ENCODE results near the gene ITPR1.

The ITPR1 gene

GRCh38 chr3:4748701-4749378, 255.7 kb downstream of the ITPR1 start:
- peaks cover 22% of the 10 kb centered on the region for H3K36me3 Mint-ChIP-seq
- DNase-seq (ENCODE audit: low spot score in 2 of 2) (no peak), ATAC-seq (peak; percentile 41)
- H3K27ac Mint-ChIP-seq, result peak overlapping the region; percentile 27
- peaks cover 57% of the 10 kb centered on the region for H3K4me1 Mint-ChIP-seq
- H3K4me3 Mint-ChIP-seq, result peak overlapping the region; percentile 16
- no peaks in the 10 kb centered on the region for H3K9me3 Mint-ChIP-seq

- H3K4me1 Mint-ChIP-seq, result peaks cover 64% of the 10 kb centered on the region
- peaks cover 24% of the 10 kb centered on the region for H3K36me3 Mint-ChIP-seq
- ATAC-seq, result no peak
- no peak overlapping the region for H3K4me3 Mint-ChIP-seq
- H3K27ac Mint-ChIP-seq, result no peak overlapping the region
- no peak for DNase-seq (ENCODE audit: low spot score in 2 of 2)
- H3K9me3 Mint-ChIP-seq, result no peaks in the 10 kb centered on the region
Observed at GRCh38 chr3:4749567-4750002, 256.4 kb downstream of the ITPR1 start.

- Mint-ChIP-seq H3K4me1 (peaks cover 57% of the 10 kb centered on the region), H3K36me3 (peaks cover 27% of the 10 kb centered on the region), H3K9me3 (no peaks in the 10 kb centered on the region), H3K27ac (peak overlapping the region; percentile 87), H3K4me3 (peak overlapping the region; percentile 47)
- DNase-seq (ENCODE audit: low spot score in 2 of 2) (no peak), ATAC-seq (peak; percentile 58)
Observed at GRCh38 chr3:4750306-4750968, 257.3 kb downstream of the ITPR1 start.

GRCh38 chr3:4751029-4751501, 257.9 kb downstream of the ITPR1 start:
- peaks cover 51% of the 10 kb centered on the region for H3K4me1 Mint-ChIP-seq
- H3K27ac Mint-ChIP-seq, result peak overlapping the region; percentile 87
- no peaks in the 10 kb centered on the region for H3K9me3 Mint-ChIP-seq
- H3K4me3 Mint-ChIP-seq, result peak overlapping the region; percentile 47
- peaks cover 28% of the 10 kb centered on the region for H3K36me3 Mint-ChIP-seq
- DNase-seq (ENCODE audit: low spot score in 2 of 2), result no peak
- ATAC-seq, result peak; percentile 25

GRCh38 chr3:4751502-4752101, 258.5 kb downstream of the ITPR1 start:
- ATAC-seq, result no peak
- no peaks in the 10 kb centered on the region for H3K9me3 Mint-ChIP-seq
- DNase-seq (ENCODE audit: low spot score in 2 of 2), result no peak
- peak overlapping the region; percentile 87 for H3K27ac Mint-ChIP-seq
- peak overlapping the region; percentile 47 for H3K4me3 Mint-ChIP-seq
- H3K4me1 Mint-ChIP-seq, result peaks cover 45% of the 10 kb centered on the region
- peaks cover 28% of the 10 kb centered on the region for H3K36me3 Mint-ChIP-seq

- Mint-ChIP-seq H3K36me3 (peaks cover 28% of the 10 kb centered on the region), H3K9me3 (no peaks in the 10 kb centered on the region), H3K4me1 (peaks cover 44% of the 10 kb centered on the region), H3K27ac (peak overlapping the region; percentile 43), H3K4me3 (no peak overlapping the region)
- no peak for DNase-seq (ENCODE audit: low spot score in 2 of 2)
- no peak for ATAC-seq
Observed at GRCh38 chr3:4752201-4753072, 259.3 kb downstream of the ITPR1 start.

- Mint-ChIP-seq H3K4me3 (no peak overlapping the region), H3K36me3 (peaks cover 28% of the 10 kb centered on the region), H3K27ac (peak overlapping the region; percentile 43), H3K4me1 (peaks cover 42% of the 10 kb centered on the region), H3K9me3 (no peaks in the 10 kb centered on the region)
- DNase-seq (ENCODE audit: low spot score in 2 of 2) (no peak), ATAC-seq (no peak)
Observed at GRCh38 chr3:4753073-4753691, 260.0 kb downstream of the ITPR1 start.

GRCh38 chr3:4754180-4755086, 261.3 kb downstream of the ITPR1 start:
- peak; percentile 88 for ATAC-seq

GRCh38 chr3:4755566-4755965, 262.4 kb downstream of the ITPR1 start:
- ATAC-seq (no peak), DNase-seq (ENCODE audit: low spot score in 2 of 2) (no peak)
- Mint-ChIP-seq H3K4me3 (no peak overlapping the region), H3K36me3 (peaks cover 28% of the 10 kb centered on the region), H3K27ac (no peak overlapping the region), H3K9me3 (no peaks in the 10 kb centered on the region), H3K4me1 (peaks cover 28% of the 10 kb centered on the region)

More at GRCh38 chr3:4754180-4755086, 261.3 kb downstream of the ITPR1 start:
- no peak overlapping the region for H3K27ac Mint-ChIP-seq
- peaks cover 28% of the 10 kb centered on the region for H3K36me3 Mint-ChIP-seq
- no peaks in the 10 kb centered on the region for H3K9me3 Mint-ChIP-seq
- no peak overlapping the region for H3K4me3 Mint-ChIP-seq
- no peak for DNase-seq (ENCODE audit: low spot score in 2 of 2)
- peaks cover 30% of the 10 kb centered on the region for H3K4me1 Mint-ChIP-seq

GRCh38 chr3:4756057-4756775, 263.1 kb downstream of the ITPR1 start:
- H3K4me1 Mint-ChIP-seq, result peaks cover 22% of the 10 kb centered on the region
- H3K9me3 Mint-ChIP-seq, result no peaks in the 10 kb centered on the region
- H3K4me3 Mint-ChIP-seq, result no peak overlapping the region
- no peak overlapping the region for H3K27ac Mint-ChIP-seq
- ATAC-seq, result no peak
- DNase-seq (ENCODE audit: low spot score in 2 of 2), result no peak
- peaks cover 28% of the 10 kb centered on the region for H3K36me3 Mint-ChIP-seq

- Mint-ChIP-seq H3K27ac (no peak overlapping the region), H3K4me3 (no peak overlapping the region), H3K9me3 (no peaks in the 10 kb centered on the region), H3K4me1 (peaks cover 21% of the 10 kb centered on the region), H3K36me3 (peaks cover 28% of the 10 kb centered on the region)
- ATAC-seq (no peak), DNase-seq (ENCODE audit: low spot score in 2 of 2) (no peak)
Observed at GRCh38 chr3:4756855-4757574, 263.9 kb downstream of the ITPR1 start.

GRCh38 chr3:4757575-4758248, 264.6 kb downstream of the ITPR1 start:
- Mint-ChIP-seq H3K9me3 (no peaks in the 10 kb centered on the region), H3K27ac (no peak overlapping the region), H3K36me3 (peaks cover 28% of the 10 kb centered on the region), H3K4me1 (peaks cover 18% of the 10 kb centered on the region), H3K4me3 (no peak overlapping the region)
- DNase-seq (ENCODE audit: low spot score in 2 of 2) (no peak), ATAC-seq (no peak)
